GM23338 (cell line): ENCODE results near the gene TBCC. TPM values are rescaled to one million over a fixed set of nuclear protein-coding genes. Genes with fewer than 3 reads are reported as not detected.

Experiments
- ATAC-seq: fragments of 200-7000 bp; cut with Tn5 transposase; 3 replicates; pipeline ENCODE4 v1.9.1; 2020
- DNase-seq: peaks from one replicate; pipeline ENCODE4 v3.0.0-alpha.2; 2015; ENCODE audit warnings: low spot score
- H2AFZ ChIP-seq: fragments of 200-600 bp; sonication (generic); 2 replicates; pipeline ENCODE4 v1.8.0; 2016; ENCODE audit warnings: antibody characterized with exemption, mild to moderate bottlenecking, moderate library complexity
- H3F3A ChIP-seq: fragments of 200-600 bp; sonication (generic); replicated peaks from 2 replicates; pipeline ENCODE4 v1.8.0; 2017; ENCODE audit warnings: antibody characterized with exemption, mixed run types, low read depth
- H3K27ac ChIP-seq: fragments of 200-600 bp; sonication (generic); 2 replicates; pipeline ENCODE4 v1.6.1; 2016; ENCODE audit warnings: low read depth
- H3K27me3 ChIP-seq: fragments of 200-600 bp; sonication (generic); 2 replicates; pipeline ENCODE4 v1.8.0; 2016; ENCODE audit warnings: mild to moderate bottlenecking, mixed run types, moderate library complexity; ENCODE audit not compliant: insufficient read depth
- H3K36me3 ChIP-seq: fragments of 200-600 bp; sonication (generic); 2 replicates; pipeline ENCODE4 v1.8.0; 2016; ENCODE audit warnings: mild to moderate bottlenecking; ENCODE audit not compliant: insufficient read depth
- H3K4me1 ChIP-seq: fragments of 200-600 bp; sonication (generic); 2 replicates; pipeline ENCODE4 v1.8.0; 2016; ENCODE audit warnings: mild to moderate bottlenecking, moderate library complexity; ENCODE audit not compliant: insufficient read depth
- H3K4me2 ChIP-seq: fragments of 200-600 bp; sonication (generic); 2 replicates; pipeline ENCODE4 v1.7.1; 2017; ENCODE audit warnings: mixed run types
- H3K4me3 ChIP-seq: fragments of 200-600 bp; sonication (generic); 2 replicates; pipeline ENCODE4 v1.6.1; 2016; ENCODE audit warnings: mixed run types
- H3K79me2 ChIP-seq: fragments of 200-600 bp; sonication (generic); replicated peaks from 2 replicates; pipeline ENCODE4 v1.8.0; 2017; ENCODE audit warnings: mild to moderate bottlenecking; ENCODE audit not compliant: insufficient read depth
- H3K9me2 ChIP-seq: fragments of 200-600 bp; sonication (generic); 2 replicates; pipeline ENCODE4 v1.8.0; 2017; ENCODE audit not compliant: insufficient read depth
- H4K20me1 ChIP-seq: fragments of 200-600 bp; sonication (generic); replicated peaks from 2 replicates; pipeline ENCODE4 v1.8.0; 2017; ENCODE audit warnings: mild to moderate bottlenecking; ENCODE audit not compliant: insufficient read depth
- H3K27ac Mint-ChIP-seq: 2 replicates; pipeline ENCODE4 v1.8.0; 2020; ENCODE audit warnings: inconsistent platforms, mild to moderate bottlenecking, moderate library complexity, mixed read lengths
- H3K27me3 Mint-ChIP-seq: 3 replicates; pipeline ENCODE4 v1.8.0; 2022; ENCODE audit warnings: low read depth, mild to moderate bottlenecking, moderate library complexity, mixed read lengths, inconsistent platforms; ENCODE audit not compliant: insufficient read depth, poor library complexity
- H3K36me3 Mint-ChIP-seq: 3 replicates; pipeline ENCODE4 v1.8.0; 2021; ENCODE audit warnings: low read depth, mild to moderate bottlenecking, inconsistent platforms, moderate library complexity, mixed read lengths
- H3K4me1 Mint-ChIP-seq: 3 replicates; pipeline ENCODE4 v1.8.0; 2020; ENCODE audit warnings: mild to moderate bottlenecking, inconsistent platforms, mixed read lengths
- H3K4me3 Mint-ChIP-seq: 3 replicates; pipeline ENCODE4 v1.8.0; 2021; ENCODE audit warnings: moderate library complexity, mild to moderate bottlenecking, inconsistent platforms, mixed read lengths
- H3K9me3 Mint-ChIP-seq: 3 replicates; pipeline ENCODE4 v1.8.0; 2020; ENCODE audit warnings: moderate library complexity, mild to moderate bottlenecking, inconsistent platforms, mixed read lengths
- CREB1 ChIP-seq: fragments of 250-450 bp; sonication (Bioruptor Pico); IDR thresholded peaks from 2 replicates; pipeline ENCODE4 v1.5.0; 2020; ENCODE audit warnings: low read depth, mild to moderate bottlenecking, moderate library complexity
- CTCF ChIP-seq, 2 experiments: fragments of 200-600 bp in 1 of 2; sonication (generic) in 1 of 2; conservative IDR thresholded peaks; 2 replicates each; pipeline versions ENCODE4 v1.5.1 to v1.6.1; 2016 to 2017; ENCODE audit warnings: antibody characterized with exemption in 2 of 2, low read depth in 2 of 2, mild to moderate bottlenecking in 2 of 2, moderate library complexity in 1 of 2
- ETS1 ChIP-seq: IDR thresholded peaks from 2 replicates; pipeline ENCODE4 v1.6.1; 2016; ENCODE audit warnings: antibody characterized with exemption
- EZH2 ChIP-seq: fragments of 200-600 bp; sonication (generic); IDR thresholded peaks from one replicate; pipeline ENCODE4 v1.8.0; 2017; ENCODE audit warnings: antibody characterized with exemption, mild to moderate bottlenecking, low read depth; ENCODE audit not compliant: unreplicated experiment
- JUNB ChIP-seq: IDR thresholded peaks from one replicate; pipeline ENCODE4 v1.6.1; 2016; ENCODE audit warnings: antibody characterized with exemption; ENCODE audit not compliant: unreplicated experiment
- NANOG ChIP-seq: IDR thresholded peaks from 2 replicates; pipeline ENCODE4 v1.6.1; 2016; ENCODE audit warnings: antibody characterized with exemption, borderline replicate concordance
- POLR2AphosphoS5 ChIP-seq: IDR thresholded peaks from 2 replicates; pipeline ENCODE4 v1.6.1; 2016; ENCODE audit warnings: antibody characterized with exemption, low read depth
- ZNF462 ChIP-seq: fragments of 250-450 bp; sonication (Bioruptor Pico); IDR thresholded peaks from 2 replicates; pipeline ENCODE4 v1.5.0; 2020; ENCODE audit warnings: mild to moderate bottlenecking, moderate library complexity
- polyA plus RNA-seq: library from polyadenylated mRNA; unstranded; fragments of >200 nt; fragmentation: Nextera tagmentation; extraction: Ambion mirVana; gene quantifications from 2 replicates; pipeline ENCODE4 v1.2.1, GENCODE V29; 2016
- total RNA-seq: library from RNA; depleted of rRNA; stranded (reverse); fragments of >200 nt; shearing (Covaris generic); gene quantifications from 2 replicates; pipeline ENCODE4 v1.2.3, GENCODE V29; 2014

Gene TBCC
- total and polyA plus RNA-seq, 2 experiments from 2014 or later, result 45.0 to 48.3 TPM

GRCh38 chr6:42783876-42784642 is 38.2 kb upstream of the TBCC start:
- ATAC-seq (no peak), DNase-seq (no peak)
- Histone ChIP-seq H3K4me1 (peaks cover 36% of the 10 kb centered on the region), H2AFZ (no peak overlapping the region), H4K20me1 (no peaks in the 10 kb centered on the region), H3F3A (no peaks in the 10 kb centered on the region), H3K36me3 (no peaks in the 10 kb centered on the region), H3K4me3 (peak overlapping the region; percentile 68), H3K4me2 (peak overlapping the region; percentile 70), H3K9me2 (no peaks in the 10 kb centered on the region), H3K27me3 (no peaks in the 10 kb centered on the region), H3K27ac (peak overlapping the region; percentile 100), H3K79me2 (peaks cover 59% of the 10 kb centered on the region)
- H3K9me3 Mint-ChIP-seq, result no peaks in the 10 kb centered on the region
- peak overlapping the region; percentile 93 for H3K4me3 Mint-ChIP-seq
- peak overlapping the region; percentile 99 for H3K27ac Mint-ChIP-seq
- peaks cover 21% of the 10 kb centered on the region for H3K4me1 Mint-ChIP-seq
- H3K27me3 Mint-ChIP-seq, result peaks cover 26% of the 10 kb centered on the region
- H3K36me3 Mint-ChIP-seq, result peaks cover 16% of the 10 kb centered on the region
- TF ChIP-seq CTCF (conservative IDR thresholded peaks at IDR 0.05; ENCODE audit: low read depth in 2 of 2) (no peak), CREB1 (CRISPR knock-in tag) (no peak), POLR2AphosphoS5 (no peak), ZNF462 (CRISPR knock-in tag) (no peak), JUNB (no peak), ETS1 (no peak), NANOG (no peak), EZH2 (no peak)
